HG03575 (cell line): Measurements from ENCODE around the gene GALNT13.

Experiments
- ATAC-seq: cut with Tn5 transposase; IDR thresholded peaks from one replicate; pipeline ENCODE4 v1.9.1; 2021; ENCODE audit not compliant: unreplicated experiment, insufficient number of reproducible peaks, low FRiP score; ENCODE audit errors: extremely low read depth

Gene GALNT13

GRCh38 chr2:153871231-153872221, at the start of gene GALNT13:
GALNT13 (plus strand) TSS chr2:153871922.
- no peak for ATAC-seq

- ATAC-seq: no peak
Observed at GRCh38 chr2:153823880-153824279, 47.8 kb upstream of the GALNT13 start.

- ATAC-seq: no peak
Observed at GRCh38 chr2:153828335-153828734, 43.4 kb upstream of the GALNT13 start.

- no peak for ATAC-seq
Observed at GRCh38 chr2:153834662-153835061, 37.1 kb upstream of the GALNT13 start.

- no peak for ATAC-seq
Observed at GRCh38 chr2:153858250-153858649, 13.5 kb upstream of the GALNT13 start.

- ATAC-seq: no peak
Observed at GRCh38 chr2:153864022-153864421, 7.7 kb upstream of the GALNT13 start.

GRCh38 chr2:153866595-153866994, 5.1 kb upstream of the GALNT13 start:
- no peak for ATAC-seq

GRCh38 chr2:153870308-153870707, 1.4 kb upstream of the GALNT13 start:
- no peak for ATAC-seq

GRCh38 chr2:153872311-153873051, 759 bp downstream of the GALNT13 start:
- ATAC-seq: no peak

- ATAC-seq: no peak
Observed at GRCh38 chr2:153873052-153874048, 1.6 kb downstream of the GALNT13 start.

- ATAC-seq: no peak
Observed at GRCh38 chr2:153875801-153876466, 4.2 kb downstream of the GALNT13 start.

- no peak for ATAC-seq
Observed at GRCh38 chr2:153880926-153881325, 9.2 kb downstream of the GALNT13 start.

GRCh38 chr2:153886833-153887232, 15.1 kb downstream of the GALNT13 start:
- ATAC-seq: no peak

- no peak for ATAC-seq
Observed at GRCh38 chr2:153890576-153890975, 18.9 kb downstream of the GALNT13 start.

- no peak for ATAC-seq
Observed at GRCh38 chr2:153891051-153891450, 19.3 kb downstream of the GALNT13 start.

GRCh38 chr2:153912798-153913396, 41.2 kb downstream of the GALNT13 start:
- no peak for ATAC-seq

- no peak for ATAC-seq
Observed at GRCh38 chr2:153917570-153917969, 45.8 kb downstream of the GALNT13 start.

- no peak for ATAC-seq
Observed at GRCh38 chr2:153935511-153935910, 63.8 kb downstream of the GALNT13 start.
